ENCODE data around the gene ASPHD1. TPM values are rescaled to one million over a fixed set of nuclear protein-coding genes. Genes with fewer than 3 reads are reported as not detected.

Gene ASPHD1
- total and polyA plus RNA-seq, 2 donors (not counting 1 experiment from before 2014, with no cell fraction given) = 0.77 to 5.4 TPM

DNA sequence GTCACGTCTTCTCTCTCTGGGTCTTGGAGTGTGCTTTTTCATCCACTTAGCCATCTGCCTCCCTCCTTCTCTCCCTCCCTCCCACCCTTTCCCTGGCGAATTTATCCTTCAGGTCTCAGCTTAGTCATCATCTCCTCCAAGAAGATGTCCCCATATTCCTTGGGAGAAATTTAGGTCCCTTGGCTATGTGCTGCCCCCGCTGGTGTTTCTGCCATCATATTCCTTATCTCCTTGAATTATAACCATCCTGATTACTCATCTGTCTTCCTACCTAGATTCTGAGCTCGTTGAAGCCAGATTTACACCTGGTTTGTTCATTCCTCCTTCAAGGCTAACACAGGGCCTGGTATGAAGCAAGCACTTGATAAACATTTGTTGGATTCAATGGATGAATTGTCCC is 5.9 kb upstream of the ASPHD1 start:
- no peaks in the 10 kb centered on the region for H3K9me3 ChIP-seq (ENCODE audit: control insufficient read depth, insufficient read depth, low read depth, low read length)
- peaks cover 2% of the 10 kb centered on the region for H4K20me1 ChIP-seq (ENCODE audit: control insufficient read depth, extremely low read depth, insufficient read depth, low read length)
- no peak for DNase-seq (ENCODE audit: low read depth in 2 of 2)
- H3K4me3 ChIP-seq (replicated peaks in 1 of 4; ENCODE audit: control extremely low read depth in 1 of 4, insufficient read depth in 1 of 4, low read depth in 3 of 4, low read length in 4 of 4) = no peak overlapping the region
- H3K79me2 ChIP-seq (ENCODE audit: control insufficient read depth, insufficient read depth, low read length) = no peaks in the 10 kb centered on the region
- no peak overlapping the region for H3K4me2 ChIP-seq (ENCODE audit: extremely low read depth, insufficient read depth, low read length)
- H3K36me3 ChIP-seq (ENCODE audit: control insufficient read depth, insufficient read depth, low read length) = no peaks in the 10 kb centered on the region
- TF ChIP-seq, protein P1, sequence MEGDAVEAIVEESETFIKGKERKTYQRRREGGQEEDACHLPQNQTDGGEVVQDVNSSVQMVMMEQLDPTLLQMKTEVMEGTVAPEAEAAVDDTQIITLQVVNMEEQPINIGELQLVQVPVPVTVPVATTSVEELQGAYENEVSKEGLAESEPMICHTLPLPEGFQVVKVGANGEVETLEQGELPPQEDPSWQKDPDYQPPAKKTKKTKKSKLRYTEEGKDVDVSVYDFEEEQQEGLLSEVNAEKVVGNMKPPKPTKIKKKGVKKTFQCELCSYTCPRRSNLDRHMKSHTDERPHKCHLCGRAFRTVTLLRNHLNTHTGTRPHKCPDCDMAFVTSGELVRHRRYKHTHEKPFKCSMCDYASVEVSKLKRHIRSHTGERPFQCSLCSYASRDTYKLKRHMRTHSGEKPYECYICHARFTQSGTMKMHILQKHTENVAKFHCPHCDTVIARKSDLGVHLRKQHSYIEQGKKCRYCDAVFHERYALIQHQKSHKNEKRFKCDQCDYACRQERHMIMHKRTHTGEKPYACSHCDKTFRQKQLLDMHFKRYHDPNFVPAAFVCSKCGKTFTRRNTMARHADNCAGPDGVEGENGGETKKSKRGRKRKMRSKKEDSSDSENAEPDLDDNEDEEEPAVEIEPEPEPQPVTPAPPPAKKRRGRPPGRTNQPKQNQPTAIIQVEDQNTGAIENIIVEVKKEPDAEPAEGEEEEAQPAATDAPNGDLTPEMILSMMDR (conservative IDR thresholded peaks at IDR 0.05 in 1 of 2, IDR thresholded peaks at IDR 0.05 in 1 of 2; ENCODE audit: low read depth in 1 of 2, low read length in 2 of 2) = no peak
- no peak for TF ChIP-seq EZH2 (IDR thresholded peaks at IDR 0.05; ENCODE audit: low read length, missing control alignments)
- no peaks in the 10 kb centered on the region for H3K4me1 ChIP-seq (ENCODE audit: control insufficient read depth, extremely low read depth, insufficient read depth, low read length)
- peaks cover 10% of the 10 kb centered on the region for H3K27me3 ChIP-seq (ENCODE audit: control insufficient read depth, insufficient read depth, low read length)
- no peak overlapping the region for H3K9ac ChIP-seq (ENCODE audit: insufficient read depth, low read length)
- no peak overlapping the region for H3K27ac ChIP-seq (ENCODE audit: insufficient read depth, low read length)
- no peak overlapping the region for H2AFZ ChIP-seq (ENCODE audit: low read length)

DNA sequence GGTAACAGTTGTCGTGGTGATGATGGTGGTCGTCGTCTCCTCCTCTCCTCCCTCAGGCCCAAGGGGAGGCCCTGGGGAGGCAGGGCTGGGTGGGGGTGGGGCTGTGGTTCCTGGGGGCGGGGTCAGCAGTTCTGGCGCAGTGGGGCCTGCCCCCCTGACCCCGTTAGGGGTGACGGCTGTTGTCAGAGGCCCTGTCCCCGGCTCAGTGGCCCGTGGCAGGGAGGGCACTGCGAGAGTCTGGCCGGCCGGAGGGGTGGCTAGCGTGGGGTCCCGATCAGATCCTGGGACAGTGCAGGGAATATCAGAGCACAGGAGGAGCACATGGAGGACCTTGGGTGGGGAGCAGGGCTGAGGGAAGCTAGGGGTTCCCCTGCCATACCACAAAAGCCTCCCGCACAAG is 3.4 kb upstream of the ASPHD1 start:
- DNase-seq (ENCODE audit: low read depth in 2 of 2) = no peak
- no peaks in the 10 kb centered on the region for H3K79me2 ChIP-seq (ENCODE audit: control insufficient read depth, insufficient read depth, low read length)
- peaks cover 2% of the 10 kb centered on the region for H4K20me1 ChIP-seq (ENCODE audit: control insufficient read depth, extremely low read depth, insufficient read depth, low read length)
- no peaks in the 10 kb centered on the region for H3K9me3 ChIP-seq (ENCODE audit: control insufficient read depth, insufficient read depth, low read depth, low read length)
- H3K27me3 ChIP-seq (ENCODE audit: control insufficient read depth, insufficient read depth, low read length) = peaks cover 10% of the 10 kb centered on the region
- no peak for TF ChIP-seq EZH2 (IDR thresholded peaks at IDR 0.05; ENCODE audit: low read length, missing control alignments)
- TF ChIP-seq, protein P1 (conservative IDR thresholded peaks at IDR 0.05 in 1 of 2, IDR thresholded peaks at IDR 0.05 in 1 of 2; ENCODE audit: low read depth in 1 of 2, low read length in 2 of 2) = no peak
- H3K4me1 ChIP-seq (ENCODE audit: control insufficient read depth, extremely low read depth, insufficient read depth, low read length) = no peaks in the 10 kb centered on the region
- no peak overlapping the region for H3K4me2 ChIP-seq (ENCODE audit: extremely low read depth, insufficient read depth, low read length)
- no peaks in the 10 kb centered on the region for H3K36me3 ChIP-seq (ENCODE audit: control insufficient read depth, insufficient read depth, low read length)
- no peak overlapping the region for H3K27ac ChIP-seq (ENCODE audit: insufficient read depth, low read length)
- no peak overlapping the region for H3K9ac ChIP-seq (ENCODE audit: insufficient read depth, low read length)
- no peak overlapping the region for H2AFZ ChIP-seq (ENCODE audit: low read length)
- H3K4me3 ChIP-seq (replicated peaks in 1 of 4; ENCODE audit: control extremely low read depth in 1 of 4, insufficient read depth in 1 of 4, low read depth in 3 of 4, low read length in 4 of 4) = no peak overlapping the region

DNA sequence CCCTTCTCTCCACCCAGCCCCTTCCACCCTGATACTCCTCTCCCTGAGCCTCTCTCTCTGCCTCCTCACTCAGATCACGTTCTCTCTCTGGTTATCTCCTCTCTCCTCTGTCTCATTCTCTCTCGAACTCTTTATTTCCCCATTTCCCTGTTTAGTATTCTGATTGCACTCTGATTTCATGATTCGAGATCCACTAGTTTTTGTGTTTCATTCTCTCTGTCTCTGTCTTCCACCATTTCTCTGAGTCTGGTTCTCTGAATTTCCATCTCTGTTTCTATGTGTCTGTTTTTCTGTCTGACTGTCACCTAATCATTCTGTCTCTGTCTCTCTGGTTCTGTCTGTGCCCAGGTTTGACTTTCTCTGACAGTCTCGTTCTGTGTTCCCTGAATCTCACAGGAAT is 3.0 kb upstream of the ASPHD1 start:
- Histone ChIP-seq H4K20me1 (ENCODE audit: control insufficient read depth, extremely low read depth, insufficient read depth, low read length) (peaks cover 2% of the 10 kb centered on the region), H2AFZ (ENCODE audit: low read length) (no peak overlapping the region), H3K9ac (ENCODE audit: insufficient read depth, low read length) (no peak overlapping the region), H3K4me3 (replicated peaks in 1 of 4; ENCODE audit: control extremely low read depth in 1 of 4, insufficient read depth in 1 of 4, low read depth in 3 of 4, low read length in 4 of 4) (no peak overlapping the region), H3K36me3 (ENCODE audit: control insufficient read depth, insufficient read depth, low read length) (no peaks in the 10 kb centered on the region), H3K9me3 (ENCODE audit: control insufficient read depth, insufficient read depth, low read depth, low read length) (no peaks in the 10 kb centered on the region), H3K4me1 (ENCODE audit: control insufficient read depth, extremely low read depth, insufficient read depth, low read length) (no peaks in the 10 kb centered on the region), H3K27me3 (ENCODE audit: control insufficient read depth, insufficient read depth, low read length) (peaks cover 10% of the 10 kb centered on the region), H3K27ac (ENCODE audit: insufficient read depth, low read length) (no peak overlapping the region), H3K79me2 (ENCODE audit: control insufficient read depth, insufficient read depth, low read length) (no peaks in the 10 kb centered on the region), H3K4me2 (ENCODE audit: extremely low read depth, insufficient read depth, low read length) (no peak overlapping the region)
- TF ChIP-seq, protein P1 (conservative IDR thresholded peaks at IDR 0.05 in 1 of 2, IDR thresholded peaks at IDR 0.05 in 1 of 2; ENCODE audit: low read depth in 1 of 2, low read length in 2 of 2) = no peak
- no peak for TF ChIP-seq EZH2 (IDR thresholded peaks at IDR 0.05; ENCODE audit: low read length, missing control alignments)
- no peak for DNase-seq (ENCODE audit: low read depth in 2 of 2)
